Astrocyte of the spinal cord (primary cell): ENCODE measurements around the gene P3H2.

Experiments
- DNase-seq: peaks from one replicate; pipeline ENCODE4 v3.0.0; 2011; ENCODE audit warnings: low read depth, low spot score
- H3K4me3 ChIP-seq: 2 replicates; pipeline ENCODE4 v1.5.1; 2011; ENCODE audit warnings: low read depth, mild to moderate bottlenecking, low read length, moderate library complexity
- CTCF ChIP-seq: IDR thresholded peaks from 2 replicates; pipeline ENCODE4 v1.5.1; 2012; ENCODE audit warnings: low read depth, mild to moderate bottlenecking, low read length, inconsistent platforms
- in situ Hi-C: cut with HindIII; loops from 2 replicates; pipeline ENCODE4 v1.10.0; 2017; ENCODE audit warnings: low sequenced_read_pairs

The P3H2 gene

DNA sequence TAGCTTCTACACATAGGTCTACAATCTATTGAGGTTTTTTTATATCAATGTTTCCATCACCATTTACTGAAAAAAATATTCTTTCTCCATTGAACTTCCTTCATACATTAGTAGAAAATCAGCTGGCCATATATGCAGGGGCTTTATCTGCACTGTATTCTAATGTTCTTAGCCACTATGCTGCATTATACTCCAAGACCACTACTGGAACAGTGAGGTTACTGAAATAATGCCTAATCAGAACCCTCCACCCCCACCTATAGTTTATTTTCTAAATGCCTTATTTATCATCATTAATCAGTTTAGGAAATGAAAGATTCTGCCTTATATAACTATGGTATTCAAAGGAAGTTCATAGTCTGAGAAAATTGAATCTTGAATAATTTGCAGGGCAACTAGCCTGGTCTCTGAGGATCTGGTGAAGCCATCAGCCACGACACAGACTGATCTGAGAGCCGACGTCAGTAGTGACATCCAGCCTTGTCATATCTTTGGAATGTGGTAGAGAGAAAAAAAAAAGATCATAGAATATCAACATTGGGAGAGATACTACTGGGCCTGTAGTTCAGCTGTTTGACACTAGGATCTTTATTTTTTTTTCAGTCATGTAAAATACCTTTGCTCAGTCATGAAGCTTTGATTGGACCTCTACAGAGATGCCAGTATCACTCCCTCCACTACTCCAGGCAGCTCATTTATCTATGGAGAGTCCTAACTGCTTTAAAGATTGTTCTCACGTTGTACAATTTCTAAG lies 66.6 kb downstream of the P3H2 start:
- in situ Hi-C loops, result no loop called here
- no peak overlapping the region for H3K4me3 ChIP-seq
- TF ChIP-seq CTCF, result no peak
- DNase-seq, result peak; percentile 78

GRCh38 chr3:190051641-190052040 lies 69.1 kb downstream of the P3H2 start:
- TF ChIP-seq CTCF, result no peak
- H3K4me3 ChIP-seq, result no peak overlapping the region
- no peak for DNase-seq
- in situ Hi-C loops, result no loop called here

- DNase-seq, result peak; percentile 87
- in situ Hi-C loops, result no loop called here
- H3K4me3 ChIP-seq, result peak overlapping the region; percentile 26
- no peak for TF ChIP-seq CTCF
Measured at GRCh38 chr3:190048932-190049441, 71.7 kb downstream of the P3H2 start.

DNA sequence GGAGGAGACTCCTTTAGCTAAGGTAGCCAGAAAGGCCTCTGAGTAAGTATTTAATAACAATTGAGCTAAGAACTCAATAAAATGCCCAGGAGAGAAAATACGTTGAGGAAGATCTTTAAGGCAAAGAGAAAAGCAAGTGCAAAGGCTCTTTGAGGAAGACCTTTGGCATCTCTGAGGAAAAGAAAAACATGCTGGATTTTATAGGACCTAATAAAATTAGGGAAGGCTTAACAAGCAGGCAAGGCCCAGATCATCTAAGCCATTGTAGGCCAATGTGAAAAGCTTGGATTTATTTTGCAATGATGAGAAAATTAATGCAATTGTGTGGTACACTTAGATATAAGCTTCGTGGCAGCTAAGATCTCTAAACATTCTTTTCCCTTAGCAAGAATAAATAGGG lies 75.7 kb downstream of the P3H2 start:
- H3K4me3 ChIP-seq, result no peak overlapping the region
- in situ Hi-C loops, result no loop called here
- DNase-seq, result no peak
- no peak for TF ChIP-seq CTCF

- in situ Hi-C loops, result no loop called here
- no peak overlapping the region for H3K4me3 ChIP-seq
- peak; percentile 42 for DNase-seq
- no peak for TF ChIP-seq CTCF
Measured at GRCh38 chr3:190044142-190044541, 76.6 kb downstream of the P3H2 start.

DNA sequence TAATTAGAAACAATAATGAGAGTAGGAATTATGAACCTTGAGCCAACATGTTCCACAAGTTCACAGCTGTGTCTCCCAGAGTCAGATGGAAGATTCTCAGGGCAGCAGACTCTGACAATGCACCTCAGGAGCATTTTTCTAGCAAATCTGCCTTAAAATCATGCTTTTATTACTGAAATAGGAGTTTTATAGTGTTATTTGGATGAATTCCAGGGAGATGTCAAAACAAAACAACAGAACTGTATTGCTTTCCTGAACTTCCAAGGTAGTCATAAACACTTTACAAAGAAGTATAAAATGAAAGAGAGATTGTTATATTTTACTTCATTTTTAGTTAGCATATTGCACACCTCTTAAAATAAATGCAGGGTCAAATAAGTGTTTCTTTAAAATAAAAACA lies 77.0 kb downstream of the P3H2 start:
- no peak for DNase-seq
- H3K4me3 ChIP-seq, result no peak overlapping the region
- in situ Hi-C loops, result no loop called here
- TF ChIP-seq CTCF, result no peak
